TTC549 (cell line): ENCODE data around the gene OR8K3.

ENCODE experiments used
- FAIRE-seq: peaks from 2 replicates; lab custom pipeline; 2012; peaks lifted over from hg19 to GRCh38; lab: Jason Lieb, UNC

The OR8K3 gene

GRCh38 chr11:56314844-56315243 is at the start of gene OR8K3:
TSS of gene OR8K3 (plus strand) at chr11:56315144. CDS start at chr11:56318307, 3,163 bp downstream.
- FAIRE-seq = no peak

GRCh38 chr11:56271092-56271491 is 43.9 kb upstream of the OR8K3 start:
- no peak for FAIRE-seq

DNA sequence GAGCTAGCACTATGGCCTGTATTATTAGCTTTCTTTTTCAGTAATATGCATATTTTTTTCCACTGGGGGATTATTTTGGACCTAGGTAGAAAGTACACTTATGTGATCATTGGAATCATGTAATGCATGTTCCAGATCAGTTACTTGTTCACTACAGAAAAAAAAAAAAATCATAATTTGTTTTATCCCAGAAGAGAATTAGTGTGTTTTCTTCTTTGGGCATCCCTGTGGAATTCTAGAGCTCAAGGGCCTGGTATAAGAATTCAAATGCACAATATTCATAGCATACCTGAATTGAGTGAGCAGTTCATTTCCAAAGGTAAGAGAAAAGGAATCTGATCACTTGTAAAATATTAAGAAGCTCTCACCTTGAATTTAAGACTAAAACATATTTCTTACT is 41.1 kb upstream of the OR8K3 start, which contains the start of gene OR5T1:
OR5T1 (plus strand) TSS at position 301 of the 400 bp plus-strand sequence. CDS start 1,485 bp downstream, outside the sequence.
- FAIRE-seq = no peak

DNA sequence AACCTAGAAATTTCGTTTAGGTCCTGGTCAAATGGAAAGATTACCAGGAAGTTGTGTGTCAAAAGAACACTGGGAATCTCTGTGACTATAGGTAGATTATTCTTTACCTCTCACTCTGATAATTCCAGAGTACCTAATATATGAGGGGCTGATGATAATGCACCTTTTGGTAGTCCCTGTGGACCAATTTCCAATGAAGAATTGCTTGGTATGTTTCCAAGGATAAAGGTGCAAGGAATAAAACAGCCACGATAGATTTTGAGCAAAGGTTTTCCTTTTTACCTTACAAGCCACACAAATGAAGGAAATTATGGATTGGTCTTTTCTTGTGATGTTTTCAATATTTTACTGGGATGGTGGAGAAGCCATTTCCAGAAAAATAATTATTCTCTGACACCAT is 22.8 kb upstream of the OR8K3 start, which contains the start of gene OR8H1:
OR8H1 (minus strand) TSS at position 101 of the 400 bp plus-strand sequence. CDS start 1,192 bp downstream, outside the sequence.
- FAIRE-seq = no peak

DNA sequence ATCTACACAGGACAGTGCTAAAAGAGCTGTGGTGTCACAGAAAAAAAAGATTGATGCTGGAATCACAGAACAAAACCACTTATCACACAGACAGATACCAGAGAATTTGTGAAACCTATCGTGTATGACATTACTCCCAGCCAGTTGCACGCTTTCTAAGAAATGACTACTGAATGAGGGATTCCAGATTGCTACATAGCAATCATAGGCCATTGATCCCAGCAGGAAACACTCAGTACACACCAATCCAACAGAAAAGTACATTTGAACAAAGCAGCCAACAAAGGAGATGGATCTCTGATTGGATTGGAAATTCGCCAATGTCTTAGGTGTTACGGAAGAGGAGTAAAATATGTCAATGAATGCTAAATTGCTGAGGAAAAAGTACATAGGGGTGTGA is 18.0 kb upstream of the OR8K3 start:
- FAIRE-seq = no peak

DNA sequence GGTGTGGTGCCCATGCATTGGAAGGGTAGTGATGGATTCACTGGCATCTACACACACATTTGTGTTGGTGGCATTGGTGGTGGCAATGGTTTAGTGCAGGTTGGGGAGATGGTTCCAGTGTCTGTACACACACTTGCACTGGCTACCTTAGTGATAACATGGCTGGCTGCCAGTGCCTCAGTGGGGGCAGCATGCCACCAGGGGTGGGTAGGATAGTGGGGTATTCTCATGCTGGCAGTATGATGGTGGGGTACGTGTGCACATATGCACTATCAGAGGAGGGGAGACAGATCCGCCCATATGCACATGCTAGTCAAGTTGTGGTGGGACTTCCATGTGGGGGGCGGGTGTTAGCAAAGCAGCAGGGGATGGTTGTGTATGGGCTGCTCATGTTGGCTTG is 7.1 kb upstream of the OR8K3 start:
- no peak for FAIRE-seq

DNA sequence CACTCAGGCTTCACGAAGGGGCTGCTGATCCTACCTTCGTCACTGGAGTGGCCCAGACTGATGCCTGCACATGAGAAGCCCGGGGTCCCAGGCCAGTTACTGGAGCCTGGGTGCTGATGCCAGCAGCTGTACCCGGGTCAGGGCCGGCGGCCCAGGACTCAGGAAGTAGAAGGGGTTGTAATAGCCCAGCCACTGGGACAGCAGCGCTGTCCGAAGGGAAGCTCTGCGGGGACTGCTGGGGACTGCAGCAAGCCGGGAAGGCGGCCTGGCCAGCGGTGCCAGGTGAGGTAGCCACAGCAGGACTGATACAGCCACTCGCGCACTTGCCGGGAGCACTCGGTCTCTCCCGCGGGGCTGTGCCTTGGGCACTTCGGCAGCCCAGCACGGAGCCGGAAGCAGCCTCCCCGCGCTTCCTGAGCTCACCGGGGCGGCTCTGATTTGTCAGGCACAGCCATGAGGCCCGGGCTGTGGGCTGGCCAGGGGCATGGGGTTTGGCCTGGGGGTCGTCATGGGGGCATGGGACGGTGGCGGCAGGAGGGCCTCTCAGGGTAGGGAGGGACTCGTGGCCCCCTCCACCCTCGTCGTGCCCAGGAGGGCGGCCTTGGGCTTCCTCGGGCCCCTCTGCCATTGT is 17.0 kb downstream of the OR8K3 start:
- FAIRE-seq = no peak

- no peak for FAIRE-seq
Observed at GRCh38 chr11:56333156-56333555, 18.2 kb downstream of the OR8K3 start.

DNA sequence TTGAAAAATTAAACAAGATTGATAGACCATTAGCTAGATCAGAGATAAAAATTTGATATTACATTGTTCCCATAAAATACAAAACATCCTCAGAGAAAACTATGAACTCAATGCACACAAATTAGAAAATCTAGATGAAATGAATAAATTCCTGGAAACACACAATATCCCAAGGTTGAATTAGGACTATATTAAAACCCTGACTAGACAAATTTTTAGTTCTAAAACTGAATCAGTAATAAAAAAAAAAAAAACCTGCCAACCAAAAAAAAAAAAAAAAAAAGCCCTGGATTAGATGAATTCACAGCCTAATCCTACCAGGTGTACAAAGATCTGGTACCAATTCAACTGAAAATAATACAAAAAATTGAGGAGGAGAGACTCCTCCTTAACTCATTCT is 25.3 kb downstream of the OR8K3 start:
- FAIRE-seq = no peak

- no peak for FAIRE-seq
Observed at GRCh38 chr11:56345739-56346138, 30.8 kb downstream of the OR8K3 start, which contains the start of gene OR8K1. TSS of gene OR8K1 (plus strand) at chr11:56346039. CDS start at chr11:56346039, 0 bp downstream.

GRCh38 chr11:56353991-56354390 is 39.0 kb downstream of the OR8K3 start, which contains the start of gene OR8J1:
TSS of gene OR8J1 (plus strand) at chr11:56354291. CDS start at chr11:56360247, 5,956 bp downstream.
- no peak for FAIRE-seq
